T-helper 2 cell treated with Interferon-gamma antibody and Interleukin-4, amounts not matched to agents 100 ng/mL and 5 ng/mL, for 36 hours (primary cell): Measurements from ENCODE around the gene TAX1BP1. TPM values are rescaled to one million over a fixed set of nuclear protein-coding genes. Genes with fewer than 3 reads are reported as not detected.

Experiments
- intact Hi-C: fragments of 100-400 bp; cut with micrococcal nuclease; formaldehyde crosslinking; loops from one replicate; pipeline ENCODE4 v1.15.1; 2023
- total RNA-seq: library from RNA; stranded (reverse); gene quantifications from 2 replicates; pipeline ENCODE4 v1.2.3, GENCODE V29; 2022

TAX1BP1 gene
- total RNA-seq, 1 donor from 2014 or later = 57.2 TPM

- intact Hi-C loops = loop anchor here (5.0 kb wide), 1 partner anchor 200 kb away; no protein-coding TSS in a partner anchor
Measured at GRCh38 chr7:27777662-27778061, 37.7 kb downstream of the TAX1BP1 start.

GRCh38 chr7:27779873-27780272 lies 39.9 kb downstream of the TAX1BP1 start:
- intact Hi-C loops = loop anchor here (5.0 kb wide), 2 partner anchors 203 to 583 kb away; no protein-coding TSS in a partner anchor

DNA sequence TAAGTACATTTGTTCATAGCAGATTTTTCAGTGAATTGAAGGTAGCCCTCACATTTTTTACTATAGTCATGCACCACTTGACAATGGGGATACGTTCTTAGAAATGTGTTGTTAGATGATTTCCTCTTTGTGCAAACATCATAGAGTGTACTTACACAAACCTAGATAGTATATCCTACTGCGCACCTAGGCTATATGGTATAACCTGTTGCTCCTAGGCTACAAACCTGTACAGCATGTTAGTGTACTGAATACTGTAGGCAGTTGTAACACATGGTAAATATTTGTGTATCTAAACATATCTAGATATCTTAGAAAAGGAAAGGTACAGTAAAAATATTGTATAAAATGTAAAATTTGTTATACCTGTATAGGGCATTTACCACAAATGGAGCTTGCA lies 41.2 kb downstream of the TAX1BP1 start:
- intact Hi-C loops = loop anchor here (5.0 kb wide), 1 partner anchor 584 kb away; no protein-coding TSS in a partner anchor

- intact Hi-C loops = loop anchor here (5.0 kb wide), 1 partner anchor 586 kb away; no protein-coding TSS in a partner anchor
Measured at GRCh38 chr7:27782849-27783248, 42.9 kb downstream of the TAX1BP1 start.

DNA sequence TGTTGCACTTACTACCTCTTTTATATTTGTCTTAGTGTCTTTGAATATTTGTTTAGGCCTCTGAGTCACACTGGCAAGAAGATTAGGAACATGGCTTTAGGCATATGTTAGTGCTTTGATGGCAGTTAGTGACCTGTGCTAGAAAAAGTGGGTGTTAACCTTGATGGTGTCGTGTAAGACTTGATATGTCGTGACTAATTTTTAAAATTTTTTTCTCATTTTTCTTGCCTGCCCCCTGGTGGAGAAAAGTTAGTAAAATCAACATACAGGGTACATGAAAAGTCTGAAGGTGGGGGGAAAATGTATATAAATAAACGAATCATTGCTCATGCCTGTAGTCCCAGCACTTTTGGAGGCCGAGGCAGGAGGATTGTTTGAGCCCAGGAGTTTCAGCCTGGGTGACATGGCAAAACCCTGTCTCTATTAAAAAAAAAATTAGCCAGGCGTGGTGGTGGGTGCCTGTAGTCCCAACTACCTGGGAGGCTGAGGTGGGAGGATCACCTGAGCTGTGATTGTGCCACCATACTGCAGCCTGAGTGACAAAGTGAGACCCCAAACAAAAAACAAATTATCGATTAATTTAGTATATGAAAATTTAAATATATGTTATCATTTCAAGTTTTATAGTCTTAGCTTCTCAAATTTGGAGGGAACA lies 44.6 kb downstream of the TAX1BP1 start:
- intact Hi-C loops = loop anchor here (1.0 to 5.0 kb wide), 2 partner anchors 236 to 587 kb away; no protein-coding TSS in a partner anchor

- intact Hi-C loops = no loop called here
Measured at GRCh38 chr7:27788437-27788836, 48.5 kb downstream of the TAX1BP1 start.

DNA sequence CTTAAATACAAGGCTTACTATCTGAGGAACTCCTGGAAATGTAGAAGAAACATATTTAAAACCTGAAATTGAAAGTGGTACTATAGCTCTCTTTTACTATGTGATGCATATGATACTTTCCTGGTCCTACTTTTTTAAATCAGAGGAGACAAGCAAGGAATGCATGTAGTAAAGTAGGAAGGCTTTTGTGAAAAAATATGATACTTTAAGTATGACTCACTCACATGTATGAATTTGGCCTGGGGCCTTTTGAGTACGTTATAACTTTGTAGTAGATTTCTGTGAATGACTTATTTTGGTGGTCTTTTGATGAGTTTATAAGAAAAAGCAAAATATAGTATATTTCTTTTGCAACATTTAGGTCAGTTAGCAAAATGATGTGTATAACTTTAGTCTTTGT lies 53.8 kb downstream of the TAX1BP1 start:
- intact Hi-C loops = no loop called here

DNA sequence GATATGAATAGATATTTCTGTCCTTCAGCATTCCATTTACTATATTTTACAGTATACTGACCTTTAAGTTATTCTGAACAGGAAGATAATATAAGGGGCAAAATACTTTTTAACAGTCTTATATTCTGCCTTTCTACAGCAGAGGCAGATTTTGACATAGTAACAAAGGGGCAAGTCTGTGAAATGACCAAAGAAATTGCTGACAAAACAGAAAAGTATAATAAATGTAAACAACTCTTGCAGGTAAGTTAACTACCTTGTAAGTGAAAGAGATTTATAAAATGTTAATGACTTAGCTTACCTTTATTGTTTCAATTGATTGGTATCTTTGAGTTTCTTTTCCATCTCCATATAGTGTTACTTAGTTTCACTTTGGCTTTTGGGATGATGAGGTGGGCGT lies 56.0 kb downstream of the TAX1BP1 start:
- intact Hi-C loops = no loop called here

DNA sequence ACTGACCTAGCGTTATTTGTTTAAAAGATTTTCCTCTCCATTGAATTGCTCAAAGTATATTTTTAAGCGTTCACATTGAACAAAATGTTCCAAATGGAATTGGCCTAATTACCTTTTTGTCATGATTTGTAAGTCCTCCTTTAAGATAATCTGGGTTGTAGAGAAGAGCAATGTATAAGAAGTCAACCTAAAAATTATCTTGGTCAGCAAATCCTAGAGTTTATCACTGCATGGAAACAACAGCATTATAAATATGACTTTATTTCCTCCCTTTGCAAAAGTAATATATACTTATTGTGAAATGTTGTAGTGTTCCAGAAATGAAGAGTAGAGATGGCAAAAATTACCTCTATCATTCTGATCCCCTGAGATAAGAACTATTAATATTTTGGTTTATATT lies 59.2 kb downstream of the TAX1BP1 start:
- intact Hi-C loops = no loop called here

- intact Hi-C loops = no loop called here
Measured at GRCh38 chr7:27802999-27803398, 63.0 kb downstream of the TAX1BP1 start.

- intact Hi-C loops = no loop called here
Measured at GRCh38 chr7:27804139-27804538, 64.2 kb downstream of the TAX1BP1 start.

DNA sequence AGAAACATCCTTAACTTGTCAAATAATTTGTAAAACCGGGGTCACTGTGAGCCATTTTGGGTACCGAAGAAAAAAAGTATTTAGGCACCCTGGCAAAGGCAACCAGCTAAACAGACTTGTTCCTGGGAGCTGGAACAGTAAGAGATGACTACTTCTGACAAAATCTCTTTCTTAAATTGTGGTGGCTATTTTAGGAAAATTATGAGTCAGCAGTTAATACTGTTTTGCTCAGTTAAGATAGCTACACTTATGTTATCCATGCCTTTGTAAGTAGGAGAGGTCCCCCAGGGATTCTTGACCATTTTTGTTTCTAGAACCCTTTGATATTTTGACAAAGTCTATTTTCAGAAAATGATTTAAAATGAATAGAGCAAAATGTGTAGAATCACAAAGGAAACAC lies 68.7 kb downstream of the TAX1BP1 start:
- intact Hi-C loops = no loop called here

GRCh38 chr7:27810186-27810585 lies 70.2 kb downstream of the TAX1BP1 start:
- intact Hi-C loops = no loop called here

DNA sequence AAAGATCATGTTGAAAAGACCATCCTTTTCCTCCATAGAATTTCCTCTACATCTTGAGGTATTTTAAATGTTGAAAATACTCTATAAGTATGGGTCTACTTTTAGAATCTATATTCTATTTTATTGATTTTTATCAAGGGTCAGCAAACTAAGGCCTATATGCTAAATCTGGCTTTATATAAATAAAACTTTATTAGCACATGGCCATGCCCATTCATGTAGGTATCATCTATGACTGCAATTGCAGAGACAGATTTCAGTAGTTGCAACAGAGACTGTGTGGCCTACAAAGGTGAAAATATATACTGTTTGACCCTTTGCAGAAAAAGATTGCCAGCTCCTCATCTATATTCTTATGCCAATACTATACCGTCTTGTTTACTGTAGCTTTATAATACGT lies 72.7 kb downstream of the TAX1BP1 start:
- intact Hi-C loops = no loop called here

- intact Hi-C loops = no loop called here
Measured at GRCh38 chr7:27822245-27822644, 82.3 kb downstream of the TAX1BP1 start.

- intact Hi-C loops = no loop called here
Measured at GRCh38 chr7:27825891-27826290, 85.9 kb downstream of the TAX1BP1 start.

GRCh38 chr7:27826357-27826756 lies 86.4 kb downstream of the TAX1BP1 start:
- intact Hi-C loops = no loop called here

GRCh38 chr7:27834179-27834921 lies 94.4 kb downstream of the TAX1BP1 start:
- intact Hi-C loops = no loop called here

- intact Hi-C loops = no loop called here
Measured at GRCh38 chr7:27835376-27835775, 95.4 kb downstream of the TAX1BP1 start.

GRCh38 chr7:27836536-27836935 lies 96.6 kb downstream of the TAX1BP1 start:
- intact Hi-C loops = no loop called here

GRCh38 chr7:27839099-27839498 lies 99.1 kb downstream of the TAX1BP1 start:
- intact Hi-C loops = no loop called here

DNA sequence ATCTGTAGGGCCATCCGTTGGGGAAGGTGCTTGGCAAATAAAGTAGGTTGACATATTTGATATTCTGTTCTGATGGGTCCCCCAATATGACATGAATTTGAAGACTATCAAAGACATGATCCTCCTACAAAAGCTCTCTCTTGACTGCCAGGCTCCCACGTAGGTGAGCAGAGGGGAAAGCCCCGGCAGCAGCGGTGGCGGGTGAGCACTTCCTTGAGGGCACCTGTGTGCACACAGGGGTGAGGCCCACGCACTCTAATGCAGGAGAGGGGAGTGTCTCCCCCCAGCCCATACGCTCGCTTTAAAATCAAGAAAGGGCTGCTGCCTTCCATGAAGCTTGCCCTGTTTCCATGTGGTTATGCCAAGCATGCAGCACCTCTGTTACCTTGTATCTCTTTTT lies 100.4 kb downstream of the TAX1BP1 start:
- intact Hi-C loops = no loop called here
